ENCODE data around the gene CHST1. TPM values are rescaled to one million over a fixed set of nuclear protein-coding genes. Genes with fewer than 3 reads are reported as not detected.

CHST1 gene
- total and polyA plus RNA-seq, 3 donors from 2014 or later = 6.2 to 17.1 (median 10.6) TPM

DNA sequence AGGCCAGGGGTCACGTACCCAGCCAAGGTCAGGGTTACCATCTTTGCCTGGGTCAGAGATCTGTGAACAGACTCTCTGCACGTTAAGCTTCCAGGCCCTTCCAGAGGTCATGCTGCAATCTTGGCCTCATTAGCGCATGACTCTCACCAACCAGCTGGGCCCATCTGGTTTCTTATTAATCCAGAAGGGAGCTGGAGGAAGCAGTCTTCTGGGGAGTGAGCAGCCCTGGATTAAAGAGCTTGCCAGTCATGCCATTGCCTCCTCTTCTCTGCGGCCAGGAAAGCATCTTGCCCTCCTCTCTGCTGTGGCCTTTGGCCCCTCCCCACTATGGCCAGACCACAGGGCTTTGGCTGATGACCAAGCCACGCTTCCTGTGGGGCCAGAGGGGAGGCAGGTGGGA lies 57.4 kb downstream of the CHST1 start:
- no peak for DNase-seq
- intact Hi-C loops (cut with DNase I; ENCODE audit: low total_unique reads) = no loop called here
- Histone ChIP-seq H3K9me3 (no peaks in the 10 kb centered on the region), H3K4me3 (no peak overlapping the region), H3K27me3 (no peaks in the 10 kb centered on the region), H3K27ac (no peak overlapping the region), H3K4me1 (no peaks in the 10 kb centered on the region), H3K36me3 (ENCODE audit: low read depth, missing control alignments) (no peaks in the 10 kb centered on the region)
- 50 to 58% methylated on average over 5 of the region's 5 CpGs for WGBS, 2 donors
- no peak for TF ChIP-seq POLR2A (IDR thresholded peaks at IDR 0.05)
- TF ChIP-seq, protein P1, sequence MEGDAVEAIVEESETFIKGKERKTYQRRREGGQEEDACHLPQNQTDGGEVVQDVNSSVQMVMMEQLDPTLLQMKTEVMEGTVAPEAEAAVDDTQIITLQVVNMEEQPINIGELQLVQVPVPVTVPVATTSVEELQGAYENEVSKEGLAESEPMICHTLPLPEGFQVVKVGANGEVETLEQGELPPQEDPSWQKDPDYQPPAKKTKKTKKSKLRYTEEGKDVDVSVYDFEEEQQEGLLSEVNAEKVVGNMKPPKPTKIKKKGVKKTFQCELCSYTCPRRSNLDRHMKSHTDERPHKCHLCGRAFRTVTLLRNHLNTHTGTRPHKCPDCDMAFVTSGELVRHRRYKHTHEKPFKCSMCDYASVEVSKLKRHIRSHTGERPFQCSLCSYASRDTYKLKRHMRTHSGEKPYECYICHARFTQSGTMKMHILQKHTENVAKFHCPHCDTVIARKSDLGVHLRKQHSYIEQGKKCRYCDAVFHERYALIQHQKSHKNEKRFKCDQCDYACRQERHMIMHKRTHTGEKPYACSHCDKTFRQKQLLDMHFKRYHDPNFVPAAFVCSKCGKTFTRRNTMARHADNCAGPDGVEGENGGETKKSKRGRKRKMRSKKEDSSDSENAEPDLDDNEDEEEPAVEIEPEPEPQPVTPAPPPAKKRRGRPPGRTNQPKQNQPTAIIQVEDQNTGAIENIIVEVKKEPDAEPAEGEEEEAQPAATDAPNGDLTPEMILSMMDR (IDR thresholded peaks at IDR 0.05) = no peak

DNA sequence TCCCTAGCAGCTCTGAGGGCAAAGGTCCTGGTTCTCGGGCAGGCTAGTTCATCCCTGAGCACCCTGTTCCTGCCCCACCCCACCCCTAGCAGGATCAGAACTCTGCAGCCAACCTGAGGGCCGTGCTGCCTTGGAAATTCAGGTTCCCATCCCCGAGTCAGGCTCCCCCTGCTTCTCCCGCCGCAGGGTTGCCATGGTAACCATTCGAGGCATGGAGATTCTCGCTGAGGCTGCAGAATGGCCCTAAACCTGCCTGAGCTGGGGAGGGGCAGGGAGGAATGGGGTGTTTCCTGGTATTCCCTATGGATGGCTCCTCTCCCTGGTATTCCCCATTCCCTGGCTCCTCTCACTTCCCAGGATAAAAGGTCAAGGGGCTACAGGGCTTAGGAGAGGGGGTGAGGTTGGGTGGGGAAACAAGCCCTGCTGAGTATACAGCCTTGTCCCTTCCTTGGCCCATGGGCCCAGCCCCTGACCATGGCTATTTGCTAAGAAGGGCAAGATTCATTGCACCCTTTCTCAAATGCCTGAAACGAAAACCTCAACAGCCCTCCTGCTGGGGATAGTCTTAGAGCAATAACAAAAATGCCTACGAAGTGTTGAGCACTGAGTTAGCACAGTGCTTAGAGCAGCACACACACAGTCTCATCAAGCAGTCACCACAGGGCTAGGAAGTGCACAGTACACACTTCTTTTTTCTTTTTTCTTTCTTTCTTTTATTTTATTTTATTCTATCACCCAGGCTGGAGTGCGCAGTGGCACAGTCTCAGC lies 58.7 kb downstream of the CHST1 start:
- peak; percentile 26 for DNase-seq
- H3K9me3 ChIP-seq = no peaks in the 10 kb centered on the region
- intact Hi-C loops (cut with DNase I; ENCODE audit: low total_unique reads) = no loop called here
- H3K27me3 ChIP-seq = no peaks in the 10 kb centered on the region
- TF ChIP-seq, protein P1 (IDR thresholded peaks at IDR 0.05) = no peak
- no peak for TF ChIP-seq POLR2A (IDR thresholded peaks at IDR 0.05)
- H3K36me3 ChIP-seq (ENCODE audit: low read depth, missing control alignments) = no peaks in the 10 kb centered on the region
- WGBS, 2 donors = 41 to 44% methylated on average over 4 to 10 of the region's 10 CpGs
- H3K4me1 ChIP-seq = no peaks in the 10 kb centered on the region
- H3K4me3 ChIP-seq = no peak overlapping the region
- H3K27ac ChIP-seq = no peak overlapping the region

DNA sequence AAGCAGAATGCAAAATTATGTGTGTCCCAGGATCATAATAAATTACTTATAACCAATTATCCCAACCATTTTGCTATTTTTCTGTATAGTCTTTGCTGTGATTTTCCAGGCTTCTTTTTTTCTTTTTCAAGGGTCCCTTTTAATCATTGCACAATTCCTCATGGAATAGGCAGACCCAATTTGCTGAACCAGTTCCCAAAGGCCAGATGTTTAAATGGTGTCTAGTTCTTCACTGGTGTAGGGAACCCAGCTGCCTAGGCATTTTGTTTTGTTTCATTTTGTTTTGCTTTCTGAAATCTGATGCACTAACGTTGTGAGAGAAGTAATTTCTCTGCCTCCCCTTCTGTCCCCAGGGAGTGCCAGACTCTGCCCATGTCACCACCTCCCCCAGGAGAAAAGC lies 60.4 kb downstream of the CHST1 start:
- Histone ChIP-seq H3K27ac (no peak overlapping the region), H3K4me3 (no peak overlapping the region), H3K4me1 (no peaks in the 10 kb centered on the region), H3K9me3 (no peaks in the 10 kb centered on the region), H3K36me3 (ENCODE audit: low read depth, missing control alignments) (no peaks in the 10 kb centered on the region), H3K27me3 (no peaks in the 10 kb centered on the region)
- no peak for DNase-seq
- intact Hi-C loops (cut with DNase I; ENCODE audit: low total_unique reads) = no loop called here
- TF ChIP-seq POLR2A (IDR thresholded peaks at IDR 0.05) = no peak
- TF ChIP-seq, protein P1 (IDR thresholded peaks at IDR 0.05) = no peak
- WGBS, 2 donors = 55 to 58% methylated on average over 1 of the region's 1 CpG

DNA sequence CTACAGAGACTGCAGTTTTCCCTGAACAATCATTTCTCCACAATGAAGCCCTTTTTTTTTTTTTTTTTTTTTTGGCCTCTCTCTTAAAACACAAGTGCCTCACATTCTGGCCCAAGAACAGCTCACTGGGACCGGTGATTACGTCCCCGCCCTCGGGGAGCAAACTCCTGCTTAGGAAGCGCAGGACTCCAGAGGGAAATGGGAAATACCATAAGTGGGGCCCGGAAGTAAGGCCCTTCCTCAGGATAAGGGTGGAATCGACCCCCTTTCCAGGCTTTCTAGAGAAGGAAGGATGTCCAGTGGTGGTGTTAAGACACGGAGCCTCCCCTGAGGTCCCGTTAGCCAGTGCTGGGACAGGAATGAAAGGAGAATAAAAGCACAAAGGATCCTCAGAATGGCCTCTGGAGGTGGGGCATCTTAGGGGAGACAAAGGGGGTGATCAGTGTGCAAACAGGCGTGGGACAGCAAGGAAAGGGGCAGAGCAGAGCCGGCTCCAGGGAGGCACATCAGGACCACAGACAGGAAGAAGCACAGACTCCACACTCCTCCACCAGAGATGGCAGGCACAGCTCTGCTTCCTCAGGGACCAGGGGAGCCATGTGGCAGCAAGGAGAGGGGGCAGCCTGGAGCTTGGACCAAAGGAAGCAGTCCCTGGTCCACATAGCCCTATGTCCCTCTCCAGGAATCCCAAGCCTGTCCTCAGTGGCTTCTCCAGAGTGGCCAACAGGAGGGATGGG lies 61.3 kb downstream of the CHST1 start:
- no peaks in the 10 kb centered on the region for H3K36me3 ChIP-seq (ENCODE audit: low read depth, missing control alignments)
- TF ChIP-seq, protein P1 (IDR thresholded peaks at IDR 0.05) = no peak
- no peak for TF ChIP-seq POLR2A (IDR thresholded peaks at IDR 0.05)
- DNase-seq = no peak
- H3K4me1 ChIP-seq = no peaks in the 10 kb centered on the region
- intact Hi-C loops (cut with DNase I; ENCODE audit: low total_unique reads) = no loop called here
- H3K9me3 ChIP-seq = no peaks in the 10 kb centered on the region
- no peak overlapping the region for H3K27ac ChIP-seq
- no peak overlapping the region for H3K4me3 ChIP-seq
- WGBS, 2 donors = 43 to 70% methylated on average over 11 of the region's 11 CpGs
- no peaks in the 10 kb centered on the region for H3K27me3 ChIP-seq

Data from testis (tissue), 3 donors.